Measurements from ENCODE around the gene ZFAND5.

The ZFAND5 gene

DNA sequence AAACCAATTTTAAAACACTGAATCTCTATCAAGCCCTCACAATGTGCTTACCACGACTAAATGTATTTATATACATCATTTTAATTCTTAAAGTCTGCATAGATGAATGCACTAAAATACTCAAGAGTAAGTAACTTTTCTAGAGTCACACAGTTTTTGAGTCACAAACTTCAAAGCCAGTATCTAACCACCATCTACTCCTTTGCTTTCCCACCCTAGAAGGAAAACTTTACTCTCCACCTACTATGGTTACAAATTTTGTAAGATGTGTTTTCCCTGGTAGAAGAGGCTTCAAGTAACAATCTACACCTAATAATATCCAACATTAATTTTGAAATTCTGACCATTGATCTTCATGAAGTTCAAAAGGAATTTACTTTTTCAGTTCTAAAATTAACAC lies 18.7 kb downstream of the ZFAND5 start:
- H3K27me3 ChIP-seq (ENCODE audit: insufficient read depth, low read depth), result no peaks in the 10 kb centered on the region
- TF ChIP-seq, protein P1, sequence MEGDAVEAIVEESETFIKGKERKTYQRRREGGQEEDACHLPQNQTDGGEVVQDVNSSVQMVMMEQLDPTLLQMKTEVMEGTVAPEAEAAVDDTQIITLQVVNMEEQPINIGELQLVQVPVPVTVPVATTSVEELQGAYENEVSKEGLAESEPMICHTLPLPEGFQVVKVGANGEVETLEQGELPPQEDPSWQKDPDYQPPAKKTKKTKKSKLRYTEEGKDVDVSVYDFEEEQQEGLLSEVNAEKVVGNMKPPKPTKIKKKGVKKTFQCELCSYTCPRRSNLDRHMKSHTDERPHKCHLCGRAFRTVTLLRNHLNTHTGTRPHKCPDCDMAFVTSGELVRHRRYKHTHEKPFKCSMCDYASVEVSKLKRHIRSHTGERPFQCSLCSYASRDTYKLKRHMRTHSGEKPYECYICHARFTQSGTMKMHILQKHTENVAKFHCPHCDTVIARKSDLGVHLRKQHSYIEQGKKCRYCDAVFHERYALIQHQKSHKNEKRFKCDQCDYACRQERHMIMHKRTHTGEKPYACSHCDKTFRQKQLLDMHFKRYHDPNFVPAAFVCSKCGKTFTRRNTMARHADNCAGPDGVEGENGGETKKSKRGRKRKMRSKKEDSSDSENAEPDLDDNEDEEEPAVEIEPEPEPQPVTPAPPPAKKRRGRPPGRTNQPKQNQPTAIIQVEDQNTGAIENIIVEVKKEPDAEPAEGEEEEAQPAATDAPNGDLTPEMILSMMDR (conservative IDR thresholded peaks at IDR 0.05; ENCODE audit: low read depth, low read length), result no peak
- no peaks in the 10 kb centered on the region for H3K4me1 ChIP-seq (ENCODE audit: low read depth, poor library complexity, severe bottlenecking)
- H3K4me3 ChIP-seq (IDR thresholded peaks at IDR 0.05; ENCODE audit: insufficient read depth, low read depth, low read length), result no peak overlapping the region
- H3K27ac ChIP-seq, result no peak overlapping the region
- H3K36me3 ChIP-seq (ENCODE audit: insufficient read depth), result no peaks in the 10 kb centered on the region
- no peak overlapping the region for H3K9ac ChIP-seq
- no peaks in the 10 kb centered on the region for H3K79me2 ChIP-seq (ENCODE audit: insufficient read depth, low read depth)
- no peaks in the 10 kb centered on the region for H4K20me1 ChIP-seq (ENCODE audit: insufficient read depth)
- no peak overlapping the region for H2AFZ ChIP-seq (ENCODE audit: low read depth)
- no peak overlapping the region for H3K4me2 ChIP-seq

- H3K36me3 ChIP-seq (ENCODE audit: insufficient read depth), result no peaks in the 10 kb centered on the region
- H3K9ac ChIP-seq, result no peak overlapping the region
- H3K27me3 ChIP-seq (ENCODE audit: insufficient read depth, low read depth), result no peaks in the 10 kb centered on the region
- H3K27ac ChIP-seq, result no peak overlapping the region
- TF ChIP-seq, protein P1 (conservative IDR thresholded peaks at IDR 0.05; ENCODE audit: low read depth, low read length), result no peak
- H3K4me3 ChIP-seq (IDR thresholded peaks at IDR 0.05; ENCODE audit: insufficient read depth, low read depth, low read length), result no peak overlapping the region
- no peaks in the 10 kb centered on the region for H3K4me1 ChIP-seq (ENCODE audit: low read depth, poor library complexity, severe bottlenecking)
- no peaks in the 10 kb centered on the region for H4K20me1 ChIP-seq (ENCODE audit: insufficient read depth)
- H2AFZ ChIP-seq (ENCODE audit: low read depth), result no peak overlapping the region
- H3K4me2 ChIP-seq, result no peak overlapping the region
- H3K79me2 ChIP-seq (ENCODE audit: insufficient read depth, low read depth), result no peaks in the 10 kb centered on the region
Observed at GRCh38 chr9:72338631-72339030, 26.4 kb downstream of the ZFAND5 start.

DNA sequence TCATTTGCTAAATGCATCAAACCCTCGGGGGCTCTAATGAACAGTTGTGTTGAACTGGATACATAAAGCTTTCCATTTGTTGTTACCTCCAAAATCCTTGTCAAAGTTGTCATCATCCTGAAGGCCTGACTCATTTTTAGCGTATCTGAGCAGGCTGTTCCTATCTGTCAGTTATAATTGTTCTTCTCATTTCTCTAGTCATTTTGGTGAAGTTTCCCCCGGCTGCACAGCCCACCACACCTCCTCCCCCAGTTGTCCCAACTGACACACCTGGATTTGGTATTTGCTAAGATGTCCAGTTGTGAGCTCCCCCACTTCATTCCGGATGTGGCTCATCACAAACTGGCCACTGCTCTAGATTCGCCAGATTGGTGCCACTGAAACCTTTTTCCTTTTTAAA lies 27.7 kb downstream of the ZFAND5 start:
- H3K4me2 ChIP-seq, result no peak overlapping the region
- H3K27ac ChIP-seq, result no peak overlapping the region
- H3K9ac ChIP-seq, result no peak overlapping the region
- TF ChIP-seq, protein P1 (conservative IDR thresholded peaks at IDR 0.05; ENCODE audit: low read depth, low read length), result no peak
- no peaks in the 10 kb centered on the region for H3K36me3 ChIP-seq (ENCODE audit: insufficient read depth)
- no peak overlapping the region for H3K4me3 ChIP-seq (IDR thresholded peaks at IDR 0.05; ENCODE audit: insufficient read depth, low read depth, low read length)
- H3K27me3 ChIP-seq (ENCODE audit: insufficient read depth, low read depth), result no peaks in the 10 kb centered on the region
- H2AFZ ChIP-seq (ENCODE audit: low read depth), result no peak overlapping the region
- H4K20me1 ChIP-seq (ENCODE audit: insufficient read depth), result no peaks in the 10 kb centered on the region
- H3K79me2 ChIP-seq (ENCODE audit: insufficient read depth, low read depth), result no peaks in the 10 kb centered on the region
- H3K4me1 ChIP-seq (ENCODE audit: low read depth, poor library complexity, severe bottlenecking), result no peaks in the 10 kb centered on the region

DNA sequence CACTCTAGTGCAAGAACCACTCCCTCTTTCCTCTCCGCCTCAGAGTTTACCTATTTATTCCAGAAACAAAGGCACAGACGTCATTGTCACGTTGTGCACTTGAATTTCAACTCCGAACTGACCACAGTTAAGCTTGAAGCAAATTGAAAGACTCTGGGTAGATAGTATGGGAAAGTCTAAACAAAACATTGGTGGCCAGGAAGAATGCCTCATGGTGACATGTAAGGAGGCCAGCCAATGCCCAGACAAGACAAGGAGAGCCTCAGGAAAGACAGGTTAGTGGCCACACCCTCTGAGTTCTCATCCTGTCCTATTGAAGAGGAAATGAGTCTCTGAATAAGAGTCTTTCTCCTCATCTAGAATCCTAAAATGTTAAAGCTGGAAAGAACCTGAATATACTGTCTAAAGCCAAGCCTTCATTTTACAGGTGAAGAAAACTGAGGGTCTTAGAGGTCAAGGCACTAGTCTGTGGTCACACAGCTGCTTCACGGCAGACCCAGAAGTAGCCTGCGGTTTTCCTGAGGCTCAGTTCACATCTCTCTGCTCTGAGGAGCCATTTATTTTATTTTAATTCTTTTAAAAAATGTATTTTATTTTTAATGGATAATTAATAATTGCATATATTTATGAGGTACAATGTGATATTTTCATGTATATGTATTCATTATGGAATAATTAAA lies 30.2 kb downstream of the ZFAND5 start:
- Histone ChIP-seq H3K27ac (no peak overlapping the region), H3K9ac (no peak overlapping the region), H3K4me3 (IDR thresholded peaks at IDR 0.05; ENCODE audit: insufficient read depth, low read depth, low read length) (no peak overlapping the region), H4K20me1 (ENCODE audit: insufficient read depth) (no peaks in the 10 kb centered on the region), H3K36me3 (ENCODE audit: insufficient read depth) (no peaks in the 10 kb centered on the region), H3K27me3 (ENCODE audit: insufficient read depth, low read depth) (no peaks in the 10 kb centered on the region), H2AFZ (ENCODE audit: low read depth) (no peak overlapping the region), H3K79me2 (ENCODE audit: insufficient read depth, low read depth) (no peaks in the 10 kb centered on the region), H3K4me2 (no peak overlapping the region), H3K4me1 (ENCODE audit: low read depth, poor library complexity, severe bottlenecking) (no peaks in the 10 kb centered on the region)
- TF ChIP-seq, protein P1 (conservative IDR thresholded peaks at IDR 0.05; ENCODE audit: low read depth, low read length), result no peak

Measured in KMS-11 (cell line).